GM10847 (cell line): ENCODE measurements around the gene CPSF2.

Experiments
- POLR2A ChIP-seq: IDR thresholded peaks from 2 replicates; pipeline ENCODE4 v1.6.1; 2011; ENCODE audit not compliant: insufficient read length; ENCODE audit errors: extremely low read depth

CPSF2 gene

GRCh38 chr14:92134456-92134855 is 12.7 kb downstream of the CPSF2 start:
- no peak for TF ChIP-seq POLR2A

GRCh38 chr14:92135269-92135668 is 13.5 kb downstream of the CPSF2 start:
- no peak for TF ChIP-seq POLR2A

GRCh38 chr14:92143309-92143708 is 21.5 kb downstream of the CPSF2 start:
- TF ChIP-seq POLR2A = no peak

- TF ChIP-seq POLR2A = no peak
Observed at GRCh38 chr14:92143962-92144361, 22.2 kb downstream of the CPSF2 start.

- no peak for TF ChIP-seq POLR2A
Observed at GRCh38 chr14:92144708-92145107, 22.9 kb downstream of the CPSF2 start.

- no peak for TF ChIP-seq POLR2A
Observed at GRCh38 chr14:92153581-92153980, 31.8 kb downstream of the CPSF2 start.

GRCh38 chr14:92154283-92154942 is 32.6 kb downstream of the CPSF2 start:
- TF ChIP-seq POLR2A = no peak

- no peak for TF ChIP-seq POLR2A
Observed at GRCh38 chr14:92160619-92161018, 38.9 kb downstream of the CPSF2 start.

GRCh38 chr14:92161521-92161920 is 39.8 kb downstream of the CPSF2 start:
- TF ChIP-seq POLR2A = no peak

GRCh38 chr14:92164958-92165357 is 43.2 kb downstream of the CPSF2 start:
- TF ChIP-seq POLR2A = no peak

- no peak for TF ChIP-seq POLR2A
Observed at GRCh38 chr14:92173668-92174067, 51.9 kb downstream of the CPSF2 start.

GRCh38 chr14:92175811-92176210 is 54.0 kb downstream of the CPSF2 start:
- TF ChIP-seq POLR2A = no peak

- TF ChIP-seq POLR2A = no peak
Observed at GRCh38 chr14:92176476-92176875, 54.7 kb downstream of the CPSF2 start.

GRCh38 chr14:92185559-92185958 is 63.8 kb downstream of the CPSF2 start:
- no peak for TF ChIP-seq POLR2A

GRCh38 chr14:92190768-92191167 is 69.0 kb downstream of the CPSF2 start:
- no peak for TF ChIP-seq POLR2A

GRCh38 chr14:92198804-92199203 is 77.0 kb downstream of the CPSF2 start:
- TF ChIP-seq POLR2A = no peak

GRCh38 chr14:92199763-92200162 is 78.0 kb downstream of the CPSF2 start:
- TF ChIP-seq POLR2A = no peak

GRCh38 chr14:92203116-92203515 is 81.3 kb downstream of the CPSF2 start:
- TF ChIP-seq POLR2A = no peak

GRCh38 chr14:92204792-92205191 is 83.0 kb downstream of the CPSF2 start:
- no peak for TF ChIP-seq POLR2A
